ENCODE data around the gene NPTX1.

The NPTX1 gene

DNA sequence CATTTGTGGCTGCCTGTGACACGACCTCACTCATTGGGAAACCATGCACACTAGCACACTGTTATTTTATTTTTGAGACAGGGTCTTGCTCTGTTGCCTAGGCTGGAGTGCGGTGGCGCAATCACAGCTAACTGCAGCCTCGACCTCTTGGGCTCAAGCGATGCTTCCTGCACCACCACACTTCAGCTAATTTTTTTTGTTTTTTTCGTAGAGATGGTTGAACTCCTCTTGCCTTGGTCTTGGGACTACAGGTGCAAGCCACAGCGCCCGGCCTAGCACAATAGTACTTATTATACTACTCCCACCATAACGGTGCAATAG, 2.8 kb upstream of the NPTX1 start:
- Mint-ChIP-seq H3K4me1 (ENCODE audit: low read depth) (peaks cover 12% of the 10 kb centered on the region), H3K27ac (no peak overlapping the region), H3K27me3 (ENCODE audit: low read depth) (peaks cover 58% of the 10 kb centered on the region), H3K9me3 (no peaks in the 10 kb centered on the region), H3K4me3 (peak overlapping the region; percentile 29), H3K36me3 (ENCODE audit: low read depth) (no peaks in the 10 kb centered on the region)
- DNase-seq (ENCODE audit: low spot score), result no peak

DNA sequence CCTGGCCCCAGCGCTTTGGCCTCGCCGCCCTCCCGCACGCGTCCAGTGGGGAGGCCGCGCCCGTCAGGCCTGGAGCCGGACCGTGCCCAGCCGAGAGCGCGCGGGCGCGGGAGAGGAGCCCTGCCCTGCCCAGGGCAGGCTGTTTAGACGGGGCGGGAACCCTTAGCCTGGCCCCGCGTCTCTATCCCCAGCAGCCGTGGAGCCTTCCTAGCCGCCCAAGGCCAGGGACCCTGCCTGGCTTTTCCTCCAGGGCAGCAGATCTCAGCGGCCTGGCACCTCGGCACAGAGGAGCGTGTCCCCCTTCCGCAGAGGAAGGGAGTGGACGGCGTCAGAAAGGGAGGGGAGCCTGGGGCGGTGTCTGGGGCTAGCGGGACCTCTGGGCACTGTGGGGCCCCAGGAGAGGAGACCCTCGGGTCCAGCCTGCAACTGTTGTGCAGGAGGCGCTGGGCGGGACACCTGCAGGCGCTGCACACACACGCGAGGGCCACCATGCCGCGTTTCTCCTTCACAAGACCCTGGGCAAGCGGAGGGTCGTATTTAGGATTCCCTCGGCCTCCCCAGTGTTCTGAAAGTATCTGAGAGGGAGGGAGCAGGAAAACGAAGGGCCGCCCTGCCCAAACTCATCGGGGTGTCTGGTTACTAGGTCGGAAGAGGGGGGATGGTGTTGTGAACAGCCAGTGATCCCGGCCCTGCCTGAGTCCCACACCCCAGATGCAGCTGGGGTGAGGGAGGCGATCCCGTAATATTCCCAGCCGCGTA, 2.3 kb upstream of the NPTX1 start:
- Mint-ChIP-seq H3K4me1 (ENCODE audit: low read depth) (peaks cover 12% of the 10 kb centered on the region), H3K36me3 (ENCODE audit: low read depth) (no peaks in the 10 kb centered on the region), H3K27me3 (ENCODE audit: low read depth) (peaks cover 61% of the 10 kb centered on the region), H3K27ac (no peak overlapping the region), H3K4me3 (peak overlapping the region; percentile 29), H3K9me3 (no peaks in the 10 kb centered on the region)
- no peak for DNase-seq (ENCODE audit: low spot score)

DNA sequence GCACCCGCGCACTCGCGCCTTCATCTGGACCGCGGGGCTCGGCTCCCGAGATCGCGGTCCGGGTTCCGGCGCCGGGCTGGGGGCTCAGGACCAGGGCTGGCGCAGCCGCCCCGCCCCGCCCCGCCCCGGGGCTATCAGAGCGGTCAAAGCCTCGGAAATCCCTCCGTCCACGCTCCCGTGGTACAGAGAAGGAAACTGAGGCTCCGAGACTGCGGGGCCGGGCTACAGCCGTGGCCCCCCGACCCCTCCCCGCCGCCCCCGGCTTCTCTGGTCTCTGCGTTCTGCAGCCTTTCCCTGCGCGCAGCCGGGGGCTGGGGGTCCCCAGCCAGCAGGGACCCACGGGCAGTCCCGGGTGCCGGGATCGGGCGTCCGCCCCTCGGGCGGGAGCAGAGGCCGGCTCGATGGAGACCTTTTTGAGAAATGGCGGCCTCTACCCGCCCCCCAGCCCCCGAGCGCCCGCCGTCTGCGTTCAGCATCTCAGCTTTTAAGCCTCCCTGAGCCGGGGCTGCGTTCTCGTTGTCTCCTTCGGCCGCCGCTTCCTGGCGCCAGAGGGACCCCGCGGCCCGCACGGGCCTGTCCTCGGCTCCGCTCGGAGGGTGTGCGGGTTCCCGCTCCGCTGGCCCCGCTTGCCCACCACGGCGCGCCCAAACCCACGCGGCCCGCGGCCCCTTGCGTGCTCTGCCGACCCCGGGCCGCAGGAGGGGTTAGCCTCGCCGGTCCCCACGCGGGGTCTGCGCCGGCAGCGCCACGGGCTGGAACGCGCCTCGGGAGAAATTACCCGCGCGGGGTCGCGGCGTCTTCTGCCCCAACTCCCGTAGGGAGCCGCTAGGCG, 1.5 kb upstream of the NPTX1 start:
- Mint-ChIP-seq H3K27ac (no peak overlapping the region), H3K4me1 (ENCODE audit: low read depth) (peaks cover 12% of the 10 kb centered on the region), H3K9me3 (no peaks in the 10 kb centered on the region), H3K27me3 (ENCODE audit: low read depth) (peaks cover 63% of the 10 kb centered on the region), H3K36me3 (ENCODE audit: low read depth) (no peaks in the 10 kb centered on the region), H3K4me3 (no peak overlapping the region)
- no peak for DNase-seq (ENCODE audit: low spot score)

DNA sequence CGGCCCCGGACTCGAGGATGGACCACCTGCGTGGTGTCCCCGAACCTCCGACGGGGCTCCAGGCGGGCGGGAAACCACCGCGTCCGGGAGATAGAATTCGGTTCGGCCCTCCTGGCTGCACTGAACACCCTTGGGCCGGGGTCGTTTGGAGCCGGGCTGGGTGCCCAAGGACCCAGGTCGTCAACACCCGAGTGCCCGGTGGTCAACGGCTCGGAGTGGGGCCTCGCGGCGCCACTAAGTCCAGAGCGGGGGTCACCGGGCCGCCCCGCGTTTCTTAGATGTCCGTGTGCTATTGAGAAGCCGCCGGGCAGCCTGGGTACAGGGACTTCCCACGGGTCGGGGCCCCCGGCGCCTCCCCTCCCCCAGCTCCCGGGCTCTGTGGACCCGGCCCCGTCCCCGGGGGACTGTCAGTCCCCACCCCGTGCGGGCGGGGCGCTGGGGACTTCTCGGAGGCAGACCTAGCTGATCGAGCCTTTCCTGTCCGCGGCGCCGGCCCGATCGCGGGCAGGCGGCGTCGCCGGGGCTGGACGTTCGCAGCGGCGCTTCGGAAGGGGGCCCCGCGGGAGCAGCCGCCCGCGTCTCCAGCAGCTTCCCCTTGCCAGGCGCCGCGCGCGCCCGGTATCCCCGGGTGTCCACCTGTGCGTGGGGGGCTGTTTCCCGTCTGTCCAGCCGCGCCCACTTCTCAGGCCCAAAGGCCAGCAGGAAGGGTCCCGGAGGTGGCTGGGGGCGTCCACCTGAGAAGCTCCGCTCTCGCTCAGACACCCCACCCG, 655 bp upstream of the NPTX1 start:
- H3K4me3 Mint-ChIP-seq, result no peak overlapping the region
- H3K27me3 Mint-ChIP-seq (ENCODE audit: low read depth), result peaks cover 62% of the 10 kb centered on the region
- H3K36me3 Mint-ChIP-seq (ENCODE audit: low read depth), result no peaks in the 10 kb centered on the region
- peaks cover 15% of the 10 kb centered on the region for H3K4me1 Mint-ChIP-seq (ENCODE audit: low read depth)
- H3K27ac Mint-ChIP-seq, result no peak overlapping the region
- no peaks in the 10 kb centered on the region for H3K9me3 Mint-ChIP-seq
- no peak for DNase-seq (ENCODE audit: low spot score)

DNA sequence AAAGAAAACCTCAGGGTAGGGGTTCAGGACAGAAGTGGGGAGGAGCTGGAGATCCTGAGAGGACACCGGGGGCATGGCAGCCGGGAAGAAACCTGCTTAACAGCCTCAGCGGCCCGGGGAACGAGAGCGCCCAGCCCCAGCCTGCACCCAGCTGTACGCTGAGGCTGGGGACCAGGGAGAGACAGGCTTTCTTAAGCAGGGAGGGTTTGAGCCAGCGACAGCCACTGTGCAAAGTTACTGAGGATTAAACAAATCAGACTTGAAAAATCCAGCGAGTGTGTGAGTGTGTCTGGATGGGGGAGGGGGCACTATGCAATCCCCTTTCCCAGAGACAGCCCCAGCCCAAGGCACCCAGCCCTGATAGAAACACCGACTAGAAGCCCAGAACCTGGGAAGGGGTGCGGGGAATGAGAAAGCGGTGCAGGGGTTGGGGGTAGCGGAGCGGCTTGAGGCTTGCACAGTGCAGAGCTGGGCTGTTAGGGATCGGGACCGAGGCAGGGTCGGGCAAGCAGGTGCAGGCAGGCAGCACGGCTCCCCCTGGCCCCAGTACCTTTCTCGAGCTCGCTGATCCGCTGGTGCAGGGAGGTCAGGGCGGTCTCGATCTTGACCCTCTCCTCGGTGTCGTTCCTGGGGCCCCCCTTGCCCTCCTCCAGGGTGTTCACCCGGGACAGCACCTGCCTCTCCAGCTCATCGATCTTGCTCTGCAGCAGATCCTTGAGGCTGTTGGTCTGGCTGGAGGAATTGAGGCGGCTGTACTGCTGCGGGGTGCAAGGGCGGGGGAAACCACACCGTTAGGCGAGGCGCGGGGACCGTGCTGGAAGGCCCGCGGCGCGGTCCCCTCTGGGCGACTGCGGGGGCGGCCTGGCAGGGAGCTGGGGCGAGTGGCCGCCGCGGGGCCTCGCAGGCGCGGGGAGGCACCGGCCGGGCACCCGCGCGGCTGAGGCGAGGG, 1.2 kb downstream of the NPTX1 start:
- H3K4me3 Mint-ChIP-seq, result peak overlapping the region; percentile 73
- peaks cover 50% of the 10 kb centered on the region for H3K27me3 Mint-ChIP-seq (ENCODE audit: low read depth)
- DNase-seq (ENCODE audit: low spot score), result no peak
- no peaks in the 10 kb centered on the region for H3K36me3 Mint-ChIP-seq (ENCODE audit: low read depth)
- no peaks in the 10 kb centered on the region for H3K9me3 Mint-ChIP-seq
- H3K27ac Mint-ChIP-seq, result peak overlapping the region; percentile 28
- peaks cover 15% of the 10 kb centered on the region for H3K4me1 Mint-ChIP-seq (ENCODE audit: low read depth)

DNA sequence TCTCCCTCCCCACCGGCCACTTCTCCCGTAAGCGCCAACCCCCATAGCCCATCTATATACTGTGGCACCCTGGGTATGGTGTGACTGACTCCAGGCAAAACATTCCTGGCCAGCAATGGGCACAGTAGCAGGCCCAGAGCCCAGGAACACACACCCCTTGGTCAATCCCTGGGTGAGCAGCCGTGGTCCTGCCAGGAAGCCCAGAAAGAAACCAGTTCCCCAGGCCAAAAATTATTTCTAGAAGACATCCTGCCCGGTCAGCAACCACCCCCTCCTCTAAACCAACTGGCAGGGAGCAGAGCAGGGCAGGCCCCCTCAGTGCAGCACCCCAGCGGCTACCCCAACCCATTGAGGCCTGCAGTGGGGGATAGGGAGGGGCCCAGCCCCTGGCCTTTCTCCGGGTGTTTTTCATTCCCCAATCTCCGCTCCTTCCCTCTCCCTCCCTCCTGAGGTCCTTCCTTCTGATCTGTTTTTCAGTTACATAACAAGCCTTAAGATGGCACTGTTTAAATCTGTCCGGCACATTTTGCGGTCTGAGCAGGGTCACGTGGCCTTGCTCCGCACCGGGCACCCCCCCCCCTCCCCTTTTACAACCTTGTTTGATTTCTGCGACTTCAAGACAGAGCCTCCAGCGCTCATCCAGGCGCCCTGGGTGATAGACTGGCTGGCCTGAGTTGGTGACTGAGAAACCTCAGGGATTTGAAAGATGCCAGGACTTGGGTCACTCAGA, 2.0 kb downstream of the NPTX1 start:
- peaks cover 42% of the 10 kb centered on the region for H3K27me3 Mint-ChIP-seq (ENCODE audit: low read depth)
- DNase-seq (ENCODE audit: low spot score), result no peak

DNA sequence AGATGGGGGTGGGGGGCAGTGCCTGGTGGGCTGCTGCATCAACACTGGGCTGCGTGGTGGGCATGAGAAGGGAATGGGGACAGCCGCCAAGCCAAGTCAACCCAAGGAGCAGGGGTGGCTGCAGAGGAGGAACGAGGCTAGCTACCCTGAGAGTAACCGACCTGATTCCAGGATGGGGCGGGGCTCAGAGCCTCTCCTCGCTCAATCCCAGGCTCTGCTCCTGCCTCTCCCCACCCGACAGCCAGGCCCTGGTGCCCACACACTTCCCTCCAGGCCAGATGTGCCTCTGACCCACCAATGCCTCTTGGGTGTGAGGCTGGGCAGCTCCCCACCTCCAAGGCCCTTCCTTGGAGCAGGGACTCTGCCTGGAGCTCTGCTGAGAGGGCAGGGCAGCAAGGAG, 2.7 kb downstream of the NPTX1 start:
- no peak for DNase-seq (ENCODE audit: low spot score)
- H3K27ac Mint-ChIP-seq, result no peak overlapping the region
- H3K36me3 Mint-ChIP-seq (ENCODE audit: low read depth), result peaks cover 2% of the 10 kb centered on the region
- H3K9me3 Mint-ChIP-seq, result no peaks in the 10 kb centered on the region
- H3K4me3 Mint-ChIP-seq, result no peak overlapping the region
- peaks cover 12% of the 10 kb centered on the region for H3K4me1 Mint-ChIP-seq (ENCODE audit: low read depth)
- peaks cover 38% of the 10 kb centered on the region for H3K27me3 Mint-ChIP-seq (ENCODE audit: low read depth)

More for the DNA sequence above, 2.0 kb downstream of the NPTX1 start:
- Mint-ChIP-seq H3K27ac (peak overlapping the region; percentile 28), H3K9me3 (no peaks in the 10 kb centered on the region), H3K36me3 (ENCODE audit: low read depth) (no peaks in the 10 kb centered on the region), H3K4me1 (ENCODE audit: low read depth) (peaks cover 15% of the 10 kb centered on the region), H3K4me3 (peak overlapping the region; percentile 73)

DNA sequence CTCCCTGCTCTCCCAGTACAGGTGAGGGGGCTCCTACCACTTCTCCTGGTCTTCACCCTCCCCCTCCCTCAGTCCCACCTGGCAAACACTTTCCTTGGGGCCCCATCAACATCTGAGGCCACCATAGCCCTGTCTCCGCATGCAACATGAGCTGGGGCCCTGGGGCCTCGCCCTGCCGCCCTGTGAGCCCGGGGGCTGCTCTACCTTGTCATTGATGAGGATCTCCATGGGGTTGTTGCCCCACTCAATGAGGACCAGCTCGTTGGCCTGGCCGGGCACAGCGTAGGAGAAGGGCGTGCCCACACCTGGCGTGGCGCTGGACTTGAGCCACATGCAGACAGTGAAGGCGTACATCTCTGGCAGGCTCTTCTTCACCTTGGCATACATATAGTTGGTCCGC, 3.4 kb downstream of the NPTX1 start:
- peaks cover 5% of the 10 kb centered on the region for H3K36me3 Mint-ChIP-seq (ENCODE audit: low read depth)
- peaks cover 12% of the 10 kb centered on the region for H3K4me1 Mint-ChIP-seq (ENCODE audit: low read depth)
- peaks cover 43% of the 10 kb centered on the region for H3K27me3 Mint-ChIP-seq (ENCODE audit: low read depth)
- no peak overlapping the region for H3K27ac Mint-ChIP-seq
- H3K4me3 Mint-ChIP-seq, result no peak overlapping the region
- DNase-seq (ENCODE audit: low spot score), result no peak
- H3K9me3 Mint-ChIP-seq, result no peaks in the 10 kb centered on the region

DNA sequence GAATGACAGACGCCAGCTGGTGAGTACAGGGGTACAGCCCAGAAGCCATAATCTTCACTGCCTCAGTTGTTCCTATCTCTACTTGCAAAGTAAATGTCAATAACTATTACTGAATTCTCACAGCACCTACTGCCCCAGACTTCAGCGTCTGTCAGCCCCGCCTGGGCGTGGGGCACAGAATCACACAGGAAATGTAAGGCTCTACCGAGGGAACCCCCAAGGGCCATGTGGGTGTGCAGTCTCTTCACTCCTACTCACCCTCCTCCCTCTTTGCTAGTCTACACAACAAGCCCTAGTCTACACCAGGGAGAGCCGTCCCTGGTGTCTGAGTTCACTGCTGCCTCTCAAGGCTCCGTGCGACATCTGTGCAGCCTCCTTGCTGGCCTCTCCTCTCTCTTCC, 4.5 kb downstream of the NPTX1 start:
- H3K27me3 Mint-ChIP-seq (ENCODE audit: low read depth), result peaks cover 53% of the 10 kb centered on the region
- no peak for DNase-seq (ENCODE audit: low spot score)

DNA sequence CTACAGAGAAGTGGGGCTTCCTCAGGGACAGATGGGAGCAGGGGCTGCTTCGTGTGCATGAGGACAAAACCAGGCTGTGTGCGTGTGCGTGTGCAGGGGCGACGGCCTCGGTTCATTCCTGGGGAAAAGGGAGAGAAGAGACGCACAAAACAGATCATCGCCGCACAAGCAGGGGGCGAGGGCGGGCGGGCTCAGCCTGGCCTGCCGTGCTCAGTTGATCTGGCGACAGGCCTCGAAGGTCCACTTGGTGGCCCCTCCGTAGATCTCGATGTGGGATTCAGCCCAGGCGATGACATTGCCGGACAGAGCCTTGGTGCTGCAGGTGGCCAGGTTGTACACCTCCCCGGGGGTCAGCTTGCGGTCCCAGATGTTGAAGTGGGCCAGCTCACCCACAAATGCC, 5.8 kb downstream of the NPTX1 start:
- DNase-seq (ENCODE audit: low spot score), result no peak
- no peaks in the 10 kb centered on the region for H3K9me3 Mint-ChIP-seq
- H3K36me3 Mint-ChIP-seq (ENCODE audit: low read depth), result peaks cover 5% of the 10 kb centered on the region
- H3K27ac Mint-ChIP-seq, result no peak overlapping the region
- H3K4me3 Mint-ChIP-seq, result no peak overlapping the region
- H3K27me3 Mint-ChIP-seq (ENCODE audit: low read depth), result peaks cover 53% of the 10 kb centered on the region
- peaks cover 12% of the 10 kb centered on the region for H3K4me1 Mint-ChIP-seq (ENCODE audit: low read depth)

More for the DNA sequence above, 4.5 kb downstream of the NPTX1 start:
- no peak overlapping the region for H3K4me3 Mint-ChIP-seq
- H3K27ac Mint-ChIP-seq, result no peak overlapping the region
- H3K9me3 Mint-ChIP-seq, result no peaks in the 10 kb centered on the region
- peaks cover 5% of the 10 kb centered on the region for H3K36me3 Mint-ChIP-seq (ENCODE audit: low read depth)
- H3K4me1 Mint-ChIP-seq (ENCODE audit: low read depth), result peaks cover 12% of the 10 kb centered on the region

DNA sequence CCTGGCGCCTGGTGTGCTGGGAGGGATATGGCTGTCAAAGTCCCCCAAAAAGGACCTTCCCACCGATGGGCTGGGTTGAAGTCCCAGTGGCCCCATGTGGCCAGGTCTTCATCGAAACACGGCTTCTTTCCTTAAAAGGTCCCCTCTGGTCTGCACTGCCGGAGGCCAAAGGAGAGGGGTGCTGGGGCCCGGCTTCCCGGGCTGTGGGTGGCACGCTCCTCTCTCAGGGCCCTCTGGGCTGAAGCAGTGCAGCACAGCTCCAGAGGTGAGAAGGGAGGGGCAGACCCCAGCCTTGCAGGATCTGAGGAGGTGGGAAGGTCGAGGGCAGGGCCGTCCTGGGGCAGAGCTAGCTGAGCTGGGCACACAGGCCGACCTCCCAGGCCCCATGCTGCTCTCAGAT, 6.7 kb downstream of the NPTX1 start:
- no peak overlapping the region for H3K4me3 Mint-ChIP-seq
- H3K27me3 Mint-ChIP-seq (ENCODE audit: low read depth), result peaks cover 44% of the 10 kb centered on the region
- peaks cover 5% of the 10 kb centered on the region for H3K4me1 Mint-ChIP-seq (ENCODE audit: low read depth)
- H3K27ac Mint-ChIP-seq, result no peak overlapping the region
- no peaks in the 10 kb centered on the region for H3K9me3 Mint-ChIP-seq
- no peak for DNase-seq (ENCODE audit: low spot score)
- H3K36me3 Mint-ChIP-seq (ENCODE audit: low read depth), result peaks cover 5% of the 10 kb centered on the region

DNA sequence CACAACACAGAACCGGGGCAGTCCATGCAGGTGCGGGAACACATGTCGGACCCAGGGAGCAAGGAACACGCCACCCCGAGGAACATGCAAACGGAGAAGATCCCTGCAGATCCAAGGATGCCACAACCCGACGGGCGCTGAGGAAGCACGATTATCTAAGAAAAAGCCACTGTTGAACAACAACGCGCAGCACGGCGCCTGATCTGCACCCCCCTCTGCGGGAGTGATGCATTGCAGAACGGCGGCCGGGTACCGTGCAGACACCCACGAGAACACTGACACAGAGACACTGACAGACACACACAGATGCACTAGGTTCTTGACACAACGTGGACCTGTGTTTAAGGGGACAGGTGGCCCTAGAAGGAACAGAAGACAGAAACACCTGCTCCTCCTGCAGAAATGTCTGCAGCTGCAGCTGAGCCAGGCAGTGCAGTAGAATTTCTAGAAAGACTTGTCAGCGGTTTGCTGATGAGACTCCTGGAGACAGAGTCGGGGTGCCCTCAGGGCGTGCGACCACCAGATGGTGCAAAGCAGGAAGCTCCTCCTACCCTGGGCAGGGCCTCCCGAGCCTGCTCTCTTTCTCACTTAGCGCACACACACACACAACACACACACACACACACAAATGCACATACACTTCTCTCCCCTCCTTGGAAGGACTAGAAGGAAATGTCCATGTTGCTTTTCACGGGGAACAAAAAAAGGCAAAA, 7.5 kb downstream of the NPTX1 start:
- H3K9me3 Mint-ChIP-seq, result no peaks in the 10 kb centered on the region
- peaks cover 37% of the 10 kb centered on the region for H3K27me3 Mint-ChIP-seq (ENCODE audit: low read depth)
- no peak overlapping the region for H3K27ac Mint-ChIP-seq
- no peak overlapping the region for H3K4me3 Mint-ChIP-seq
- peaks cover 3% of the 10 kb centered on the region for H3K4me1 Mint-ChIP-seq (ENCODE audit: low read depth)
- no peak for DNase-seq (ENCODE audit: low spot score)
- peaks cover 5% of the 10 kb centered on the region for H3K36me3 Mint-ChIP-seq (ENCODE audit: low read depth)

All from T-helper 2 cell treated with Interferon-gamma antibody and Interleukin-4, amounts not matched to agents 5 μg/mL and 100 μg/mL, for 36 hours (primary cell).